Airway epithelial cell (primary cell): ENCODE measurements around the gene NR2C2AP. TPM values are rescaled to one million over a fixed set of nuclear protein-coding genes. Genes with fewer than 3 reads are reported as not detected.

Experiments used
- total RNA-seq: library from RNA; depleted of rRNA; stranded (reverse); fragments of >200 nt; gene quantifications from 2 replicates; pipeline ENCODE4 v1.2.3, GENCODE V29; 2015

The NR2C2AP gene
- total RNA-seq = 16.4 and 20.8 TPM in 2 replicates

GRCh38 chr19:19203012-19203856 lies at the start of gene NR2C2AP:
TSS of gene NR2C2AP (minus strand) at chr19:19203414. CDS start at chr19:19203060, 354 bp downstream.

GRCh38 chr19:19211499-19212420 lies 8.5 kb upstream of the NR2C2AP start, which contains the start of gene NCAN:
TSS of gene NCAN (plus strand) at chr19:19211958. CDS start at chr19:19216954, 4,996 bp downstream.

DNA sequence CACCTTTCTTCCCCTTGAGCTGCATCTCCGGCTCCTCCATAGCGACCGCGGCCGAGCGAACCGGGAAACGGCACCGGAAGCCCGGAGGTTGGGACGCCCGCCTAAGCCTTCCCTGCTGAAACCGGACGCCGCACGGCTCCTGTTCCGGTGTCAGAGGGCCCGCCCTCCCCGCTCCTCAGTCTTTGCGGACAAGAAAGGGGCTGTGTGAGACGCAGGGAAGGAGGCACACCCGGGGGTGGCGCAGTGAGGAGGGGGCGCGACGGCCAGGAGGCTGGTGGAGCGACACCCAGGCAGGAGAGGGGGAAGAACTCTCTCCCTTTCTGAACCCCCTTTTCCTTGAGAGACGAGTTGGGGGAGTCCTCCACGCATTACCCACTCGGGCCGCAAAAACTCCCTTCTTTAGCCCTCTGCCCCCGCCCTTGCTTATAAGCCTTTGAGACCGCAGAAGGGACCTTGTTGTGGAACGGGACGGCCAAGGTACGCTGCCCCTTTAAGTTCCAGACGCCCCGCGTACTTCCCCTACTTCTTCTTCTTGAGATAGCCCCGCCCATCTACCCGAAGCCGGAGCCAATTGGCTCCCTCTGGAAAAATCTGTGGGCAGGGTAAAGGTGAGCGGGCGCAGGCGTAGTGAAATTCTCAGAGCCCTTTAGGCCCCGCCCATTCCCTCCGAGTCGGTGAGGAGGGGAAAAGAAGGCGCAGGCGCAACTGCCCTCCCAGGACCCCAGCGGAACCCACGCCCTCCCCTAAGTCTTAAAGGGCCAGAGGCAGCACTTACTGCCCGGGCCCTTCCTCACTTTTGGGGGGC lies 10.9 kb downstream of the NR2C2AP start, which contains the start of the genes BORCS8 and RFXANK:
Gene BORCS8, minus strand, starts transcription at position 75 of the 805 bp plus-strand sequence. Its CDS starts 35 bp downstream, at position 40.
Gene RFXANK, plus strand, starts transcription at position 181 of the 805 bp plus-strand sequence. CDS start 1,689 bp downstream, outside the sequence.

GRCh38 chr19:19170053-19170872 lies 33.0 kb downstream of the NR2C2AP start, which contains the start of gene MEF2B:
TSS of gene MEF2B (minus strand) at chr19:19170263. CDS start at chr19:19150735, 19,528 bp downstream.

Other genes with a start within 250 kb of the NR2C2AP start
- gene SUGP2, start 169.9 kb downstream of the NR2C2AP start, total RNA-seq = 13.4 and 19.0 TPM in 2 replicates
- 40.5 and 41.9 TPM in 2 replicates for gene ARMC6, start 169.8 kb downstream of the NR2C2AP start, total RNA-seq
- 4.0 and 4.9 TPM in 2 replicates for gene SLC25A42, start 139.4 kb downstream of the NR2C2AP start, total RNA-seq
- 36.8 and 41.5 TPM in 2 replicates for gene TMEM161A, start 64.9 kb downstream of the NR2C2AP start, total RNA-seq
- gene MEF2B, start 33.2 kb downstream of the NR2C2AP start, total RNA-seq = 0.93 TPM in 1 of 2 replicates, not detected in the other
- gene BORCS8, start 11.3 kb downstream of the NR2C2AP start, total RNA-seq = 13.3 and 26.2 TPM in 2 replicates
- 73.2 and 82.3 TPM in 2 replicates for gene RFXANK, start 11.2 kb downstream of the NR2C2AP start, total RNA-seq
- gene NCAN, start 8.5 kb upstream of the NR2C2AP start, total RNA-seq = not detected in 2 replicates
- gene TM6SF2, start 69.9 kb upstream of the NR2C2AP start, total RNA-seq = not detected in 2 replicates
- 17.6 and 28.6 TPM in 2 replicates for gene SUGP1, start 117.1 kb upstream of the NR2C2AP start, total RNA-seq
- 14.2 and 19.0 TPM in 2 replicates for gene MAU2, start 117.4 kb upstream of the NR2C2AP start, total RNA-seq
- gene GATAD2A, start 202.3 kb upstream of the NR2C2AP start, total RNA-seq = 64.3 and 72.6 TPM in 2 replicates